ENCODE measurements around the gene FUCA1.

Gene FUCA1

DNA sequence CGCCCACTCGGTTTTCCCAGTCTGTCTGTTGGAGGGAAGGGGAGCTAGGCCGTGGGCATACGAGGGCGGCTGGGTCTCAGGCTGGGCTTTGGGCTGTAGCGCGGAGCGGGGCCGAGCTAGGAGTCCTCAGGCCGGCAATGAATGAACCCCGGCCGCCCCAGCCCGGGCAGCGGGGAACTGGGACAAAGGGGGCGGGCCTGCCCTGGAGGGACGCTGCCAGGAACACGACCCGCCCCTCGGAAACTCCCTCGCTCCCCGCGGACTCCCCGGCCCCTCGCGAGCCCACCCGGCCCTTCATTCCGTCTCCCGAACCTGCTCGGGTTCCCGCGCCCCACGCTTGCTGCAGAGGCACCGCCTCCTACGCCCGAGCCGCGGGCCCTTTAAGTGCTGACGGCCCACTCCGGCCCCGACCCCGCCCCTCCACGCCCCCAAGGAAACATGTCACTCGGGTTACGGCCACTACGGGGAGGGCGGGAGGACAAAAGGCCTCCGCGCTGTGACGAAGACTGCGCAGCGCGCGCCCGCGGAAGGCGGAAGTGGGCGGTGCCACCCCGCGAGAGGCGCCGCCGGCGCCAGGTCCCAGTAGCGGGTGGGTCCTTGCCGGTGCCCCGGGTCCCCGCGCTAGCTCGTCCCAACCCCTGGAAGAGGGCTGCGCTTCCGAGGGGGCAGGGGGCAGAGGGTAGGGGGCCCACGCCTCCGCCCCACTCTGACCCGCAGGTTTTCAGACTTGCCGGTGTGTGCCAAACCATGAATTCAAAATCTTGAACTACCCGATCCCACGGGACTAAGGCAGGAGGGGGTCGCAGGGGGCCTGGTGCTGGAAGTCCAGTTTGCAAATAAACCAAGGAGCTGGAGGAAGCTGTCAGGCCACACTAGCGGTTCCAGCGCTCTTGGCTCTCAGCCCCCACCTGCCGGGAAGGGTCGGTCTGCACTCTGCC is 67.4 kb downstream of the FUCA1 start, which contains the start of gene GALE:
Gene GALE, minus strand, starts transcription at position 355 of the 938 bp plus-strand sequence. CDS start 1,747 bp downstream, outside the sequence.
- DNase-seq = peak; percentile 96 to 99 (median 98)

DNA sequence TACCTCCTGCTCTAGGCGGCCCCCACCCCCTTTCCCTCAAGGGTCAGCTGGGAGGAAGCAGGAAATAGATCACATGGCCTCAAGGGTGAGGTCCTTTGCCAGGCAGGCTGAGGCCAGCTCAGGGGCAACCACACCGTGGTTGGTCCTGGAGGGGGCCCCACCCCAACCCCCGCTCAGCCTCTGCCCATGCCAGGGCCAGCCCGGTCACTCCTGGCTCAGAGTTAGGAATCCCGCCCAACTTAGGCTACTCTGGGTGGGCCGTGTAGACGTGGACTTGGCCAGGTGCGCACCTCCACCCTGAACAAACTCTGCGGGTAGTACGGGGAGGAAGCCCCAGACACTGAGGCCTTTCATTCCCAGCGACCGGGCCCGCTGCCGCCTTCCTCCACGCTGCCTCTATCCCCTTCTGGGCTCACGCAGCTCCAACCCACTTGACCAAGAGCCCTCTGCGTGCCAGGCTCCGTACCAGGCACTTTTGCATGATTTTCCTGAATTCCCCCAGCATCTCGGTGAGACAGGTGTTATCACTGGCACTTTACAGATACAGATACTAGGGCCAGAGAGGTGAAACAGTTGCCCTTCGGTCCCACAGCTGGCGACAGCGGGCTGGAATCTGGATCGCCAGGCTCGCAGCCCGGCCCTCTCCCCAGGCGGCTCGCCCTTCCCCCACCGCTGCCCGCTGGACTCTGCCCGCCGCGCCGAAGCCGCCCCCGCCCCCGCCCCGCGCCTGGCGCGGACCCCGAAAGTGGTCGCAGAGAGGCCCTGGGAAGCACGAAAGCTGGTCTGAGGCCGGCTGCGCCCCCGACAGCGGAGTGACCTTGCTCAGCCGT is 68.3 kb downstream of the FUCA1 start:
- DNase-seq = peak in 2 of 3 donors; percentile 38 to 54

DNA sequence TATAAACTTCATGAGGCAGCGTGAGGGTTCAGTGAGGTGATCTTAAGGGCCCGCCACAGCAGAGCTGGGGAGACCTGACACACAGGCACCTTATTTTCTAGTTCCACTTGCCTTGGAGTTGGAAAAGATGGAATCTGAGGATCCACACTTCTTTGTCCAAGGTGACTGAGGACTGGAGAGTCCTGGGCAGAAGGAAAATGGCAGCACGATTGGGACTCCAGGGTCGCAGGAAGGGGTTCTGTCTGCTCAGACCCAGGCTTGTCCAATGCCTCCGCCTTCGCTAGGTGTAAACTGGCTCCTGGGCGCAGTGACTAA is 68.9 kb downstream of the FUCA1 start:
- no peak for DNase-seq

DNA sequence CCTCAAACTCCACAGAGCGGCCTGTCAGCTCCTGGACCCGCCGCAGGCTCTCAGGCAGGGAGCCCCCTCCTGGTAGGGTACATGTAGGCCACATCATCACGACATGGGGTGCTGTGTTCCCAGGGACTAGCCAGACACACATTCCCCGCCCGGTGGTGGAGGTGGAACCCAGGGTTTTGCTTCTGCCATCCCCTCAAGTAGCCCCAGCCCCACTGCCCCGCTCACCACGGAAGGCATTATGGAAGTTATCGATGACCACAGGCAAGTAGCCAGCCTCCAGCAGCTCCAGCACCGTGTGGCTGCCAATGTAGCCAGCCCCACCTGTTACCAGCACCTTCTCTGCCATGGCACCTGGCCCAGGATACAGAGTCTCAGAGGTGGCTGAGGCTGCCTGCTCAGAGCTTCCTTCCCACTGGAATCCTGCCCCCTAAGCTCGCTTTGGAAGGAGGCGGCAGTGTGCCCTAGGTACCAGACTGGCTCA is 69.4 kb downstream of the FUCA1 start:
- DNase-seq = peak in 2 of 3 donors; percentile 22 to 50

DNA sequence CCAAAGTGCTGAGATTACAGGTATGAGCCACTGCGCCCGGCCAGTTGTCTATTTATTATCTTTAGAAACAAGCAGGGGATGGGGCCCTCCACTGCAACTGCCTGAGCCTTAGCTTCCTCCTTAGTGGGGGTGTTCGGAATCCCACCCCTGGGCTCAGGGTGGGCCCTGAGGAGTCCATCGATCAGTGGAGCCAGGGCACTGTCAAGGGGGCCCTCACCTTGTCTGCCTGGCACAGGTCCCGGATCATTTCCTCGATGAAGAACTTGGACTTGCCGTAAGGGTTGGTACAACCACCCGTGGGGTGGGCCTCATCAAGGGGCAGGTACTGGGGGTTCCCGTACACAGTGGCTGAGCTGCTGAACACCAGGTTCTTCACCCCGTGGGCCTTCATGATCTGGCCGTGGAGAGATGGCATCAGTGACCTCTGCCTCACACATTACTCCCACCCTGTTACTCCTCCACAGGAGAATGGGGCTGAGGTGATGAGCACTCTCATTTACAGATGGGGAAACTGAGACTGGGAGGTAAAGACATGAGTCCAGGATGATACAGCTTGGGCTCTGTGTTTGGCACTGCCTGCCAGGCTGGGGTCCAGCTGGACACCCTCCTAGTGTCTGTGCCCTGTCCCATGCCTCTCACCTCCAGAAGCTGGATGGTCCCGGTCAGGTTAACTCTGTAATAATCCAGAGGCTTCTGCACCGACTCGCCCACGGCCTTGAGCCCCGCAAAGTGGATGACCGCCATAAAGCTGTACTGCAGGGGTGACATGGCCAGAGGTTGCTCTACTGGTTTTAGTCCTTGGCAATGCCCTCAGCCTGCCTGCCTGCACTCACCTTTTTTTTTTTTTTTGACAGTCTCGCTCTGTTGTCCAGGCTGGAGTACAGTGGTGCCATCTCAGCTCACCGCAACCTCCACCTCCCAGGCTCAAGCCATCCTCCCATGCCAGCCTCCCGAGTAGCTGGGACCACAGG is 70.3 kb downstream of the FUCA1 start:
- DNase-seq = no peak

GRCh38 chr1:23796466-23797271 is 71.4 kb downstream of the FUCA1 start:
- no peak for DNase-seq

- DNase-seq = no peak
Measured at GRCh38 chr1:23795676-23796465, 72.2 kb downstream of the FUCA1 start.
